Measurements from ENCODE around the gene ZNF254. TPM values are rescaled to one million over a fixed set of nuclear protein-coding genes. Genes with fewer than 3 reads are reported as not detected.
A peak's percentile ranks its signal among the peaks of the same experiment; 100 is the strongest.

The ZNF254 gene
- total and polyA plus RNA-seq, 9 of the 15 experiments (the other 6 are each of a cell fraction or from before 2014, with no cell fraction given) = 10.7 to 22.1 (median 14.2) TPM

GRCh38 chr19:24086974-24087595 is at the start of gene ZNF254 (continued):
- TF ChIP-seq POU5F1 (IDR thresholded peaks at IDR 0.05; ENCODE audit: borderline replicate concordance, low read depth, low read length, partially characterized antibody) (no peak), CLOCK (CRISPR knock-in tag; IDR thresholded peaks at IDR 0.05; ENCODE audit: borderline replicate concordance) (no peak), PKNOX1 (IDR thresholded peaks at IDR 0.05) (peak; percentile 98), MYBL2 (IDR thresholded peaks at IDR 0.05; ENCODE audit: low read depth) (no peak), MYBL2 (CRISPR knock-in tag; IDR thresholded peaks at IDR 0.05; ENCODE audit: borderline replicate concordance) (no peak), MCM5 (IDR thresholded peaks at IDR 0.05; ENCODE audit: low read depth) (no peak), SRF (CRISPR knock-in tag; IDR thresholded peaks at IDR 0.05) (peak in 1 of 2 experiments; percentile 72; a peak in 2 of 4 replicates), SMARCA4 (IDR thresholded peaks at IDR 0.05) (no peak), SIRT6 (IDR thresholded peaks at IDR 0.05; ENCODE audit: low read depth, low read length) (no peak), NFATC3 (IDR thresholded peaks at IDR 0.05) (no peak), CHD1 (IDR thresholded peaks at IDR 0.05; ENCODE audit: low read length) (no peak), ZNF699 (CRISPR knock-in tag; IDR thresholded peaks at IDR 0.05; ENCODE audit: insufficient replicate concordance) (no peak), ZHX1 (conservative IDR thresholded peaks at IDR 0.05; ENCODE audit: low read length) (no peak), TOE1 (IDR thresholded peaks at IDR 0.05; ENCODE audit: borderline replicate concordance) (no peak), TOE1 (CRISPR knock-in tag; IDR thresholded peaks at IDR 0.05; ENCODE audit: borderline replicate concordance, low read depth) (no peak), ILK (tag; IDR thresholded peaks at IDR 0.05; ENCODE audit: borderline replicate concordance, low read depth) (no peak), DLX4 (CRISPR knock-in tag; IDR thresholded peaks at IDR 0.05) (no peak), GATA2 (CRISPR knock-in tag; IDR thresholded peaks at IDR 0.05) (no peak), HSF4 (CRISPR knock-in tag; IDR thresholded peaks at IDR 0.05; ENCODE audit: borderline replicate concordance) (no peak), HNRNPUL1 (IDR thresholded peaks at IDR 0.05; ENCODE audit: low read length) (no peak), FOXJ2 (tag; IDR thresholded peaks at IDR 0.05) (no peak), RBFOX2 (IDR thresholded peaks at IDR 0.05; ENCODE audit: low read depth, low read length) (peak; percentile 87)

Measured in K562 (cell line).